Effector memory CD8-positive, alpha-beta T cell (primary cell): Measurements from ENCODE around the gene DCAF8.

Experiments
- ATAC-seq: fragments of 150-1000 bp; cut with Tn5 transposase; replicated peaks from 2 replicates; pipeline ENCODE4 v1.10.0; 2021; ENCODE audit warnings: mild to moderate bottlenecking, moderate library complexity
- DNase-seq, 3 experiments: peaks; one replicate each; pipeline ENCODE4 v3.0.0; 2021
- H3K27ac Mint-ChIP-seq, 2 donors: one replicate each; pipeline ENCODE4 v1.8.0; 2022; ENCODE audit warnings: mild to moderate bottlenecking in 2 of 2, mixed read lengths in 2 of 2, moderate library complexity in 2 of 2
- H3K27me3 Mint-ChIP-seq, 2 donors: one replicate each; pipeline ENCODE4 v1.8.0; 2022; ENCODE audit warnings: mixed read lengths in 2 of 2
- H3K36me3 Mint-ChIP-seq: one replicate; pipeline ENCODE4 v1.8.0; 2022; ENCODE audit warnings: mild to moderate bottlenecking, moderate library complexity, mixed read lengths; ENCODE audit not compliant: insufficient read depth
- H3K4me1 Mint-ChIP-seq, 2 donors: one replicate each; pipeline ENCODE4 v1.8.0; 2022; ENCODE audit warnings: low read depth in 2 of 2, mixed read lengths in 2 of 2
- H3K4me3 Mint-ChIP-seq, 2 donors: one replicate each; pipeline ENCODE4 v1.8.0; 2022; ENCODE audit warnings: mild to moderate bottlenecking in 2 of 2, mixed read lengths in 2 of 2, moderate library complexity in 2 of 2
- H3K9me3 Mint-ChIP-seq, 2 donors: one replicate each; pipeline ENCODE4 v1.8.0; 2022; ENCODE audit warnings: mixed read lengths in 2 of 2

The DCAF8 gene

GRCh38 chr1:160178731-160179130, 83.6 kb downstream of the DCAF8 start:
- H3K4me1 Mint-ChIP-seq, result no peaks in the 10 kb centered on the region
- no peak overlapping the region for H3K27ac Mint-ChIP-seq
- no peak for ATAC-seq
- H3K27me3 Mint-ChIP-seq, result peaks cover 25 to 45% of the 10 kb centered on the region in 2 donors
- H3K9me3 Mint-ChIP-seq, result no peaks in the 10 kb centered on the region
- no peak overlapping the region for H3K4me3 Mint-ChIP-seq
- no peak for DNase-seq
- no peaks in the 10 kb centered on the region for H3K36me3 Mint-ChIP-seq

- H3K4me1 Mint-ChIP-seq, result no peaks in the 10 kb centered on the region
- DNase-seq (no peak), ATAC-seq (no peak)
- no peak overlapping the region for H3K4me3 Mint-ChIP-seq
- no peaks in the 10 kb centered on the region for H3K9me3 Mint-ChIP-seq
- H3K27ac Mint-ChIP-seq, result no peak overlapping the region
- H3K27me3 Mint-ChIP-seq, result peaks cover 35 to 49% of the 10 kb centered on the region in 2 donors
- no peaks in the 10 kb centered on the region for H3K36me3 Mint-ChIP-seq
These were observed 84.7 kb downstream of the DCAF8 start for GRCh38 chr1:160177667-160178066.

- DNase-seq (no peak), ATAC-seq (no peak)
- no peak overlapping the region for H3K4me3 Mint-ChIP-seq
- no peak overlapping the region for H3K27ac Mint-ChIP-seq
- no peaks in the 10 kb centered on the region for H3K36me3 Mint-ChIP-seq
- H3K9me3 Mint-ChIP-seq, result no peaks in the 10 kb centered on the region
- no peaks in the 10 kb centered on the region for H3K4me1 Mint-ChIP-seq
- H3K27me3 Mint-ChIP-seq, result peaks cover 40 to 51% of the 10 kb centered on the region in 2 donors
These were observed 85.1 kb downstream of the DCAF8 start for GRCh38 chr1:160177231-160177630.

GRCh38 chr1:160171980-160172379, 90.4 kb downstream of the DCAF8 start:
- Mint-ChIP-seq H3K36me3 (no peaks in the 10 kb centered on the region), H3K4me1 (peaks cover 7% of the 10 kb centered on the region in 2 donors), H3K27me3 (peaks cover 41 to 57% of the 10 kb centered on the region in 2 donors)

GRCh38 chr1:160171354-160171753, 91.0 kb downstream of the DCAF8 start:
- ATAC-seq, result no peak
- H3K27ac Mint-ChIP-seq, result no peak overlapping the region
- no peaks in the 10 kb centered on the region for H3K36me3 Mint-ChIP-seq
- no peak overlapping the region for H3K4me3 Mint-ChIP-seq
- peaks cover 46 to 63% of the 10 kb centered on the region in 2 donors for H3K27me3 Mint-ChIP-seq
- DNase-seq, result no peak
- no peaks in the 10 kb centered on the region for H3K9me3 Mint-ChIP-seq
- peaks cover 7% of the 10 kb centered on the region in 2 donors for H3K4me1 Mint-ChIP-seq

More at GRCh38 chr1:160171980-160172379, 90.4 kb downstream of the DCAF8 start:
- H3K9me3 Mint-ChIP-seq, result no peaks in the 10 kb centered on the region
- no peak overlapping the region for H3K4me3 Mint-ChIP-seq
- no peak for ATAC-seq
- DNase-seq, result no peak
- no peak overlapping the region for H3K27ac Mint-ChIP-seq

- DNase-seq (no peak), ATAC-seq (peak; percentile 19)
- peaks cover 7% of the 10 kb centered on the region in 2 donors for H3K4me1 Mint-ChIP-seq
- no peak overlapping the region for H3K4me3 Mint-ChIP-seq
- H3K27me3 Mint-ChIP-seq, result peaks cover 51 to 72% of the 10 kb centered on the region in 2 donors
- H3K9me3 Mint-ChIP-seq, result no peaks in the 10 kb centered on the region
- H3K27ac Mint-ChIP-seq, result no peak overlapping the region
- no peaks in the 10 kb centered on the region for H3K36me3 Mint-ChIP-seq
These were observed 92.6 kb downstream of the DCAF8 start for GRCh38 chr1:160169553-160170399.

GRCh38 chr1:160168609-160169369, 93.6 kb downstream of the DCAF8 start:
- peaks cover 7% of the 10 kb centered on the region in 2 donors for H3K4me1 Mint-ChIP-seq
- no peaks in the 10 kb centered on the region for H3K36me3 Mint-ChIP-seq
- ATAC-seq (no peak), DNase-seq (no peak)
- no peaks in the 10 kb centered on the region for H3K9me3 Mint-ChIP-seq
- H3K4me3 Mint-ChIP-seq, result no peak overlapping the region
- no peak overlapping the region for H3K27ac Mint-ChIP-seq
- H3K27me3 Mint-ChIP-seq, result peaks cover 48 to 72% of the 10 kb centered on the region in 2 donors

- no peak overlapping the region for H3K4me3 Mint-ChIP-seq
These were observed 94.3 kb downstream of the DCAF8 start for GRCh38 chr1:160168016-160168415.

GRCh38 chr1:160167580-160167979, 94.8 kb downstream of the DCAF8 start:
- ATAC-seq (no peak), DNase-seq (no peak)
- Mint-ChIP-seq H3K36me3 (no peaks in the 10 kb centered on the region), H3K27ac (no peak overlapping the region), H3K4me3 (no peak overlapping the region), H3K9me3 (no peaks in the 10 kb centered on the region), H3K4me1 (peaks cover 7% of the 10 kb centered on the region in 2 donors), H3K27me3 (peaks cover 35 to 69% of the 10 kb centered on the region in 2 donors)

More at GRCh38 chr1:160168016-160168415, 94.3 kb downstream of the DCAF8 start:
- DNase-seq, result no peak
- Mint-ChIP-seq H3K27ac (no peak overlapping the region), H3K4me1 (peaks cover 7% of the 10 kb centered on the region in 2 donors), H3K27me3 (peaks cover 40 to 72% of the 10 kb centered on the region in 2 donors), H3K9me3 (no peaks in the 10 kb centered on the region), H3K36me3 (no peaks in the 10 kb centered on the region)
- no peak for ATAC-seq

- H3K36me3 Mint-ChIP-seq, result no peaks in the 10 kb centered on the region
- no peak overlapping the region for H3K4me3 Mint-ChIP-seq
- no peak overlapping the region for H3K27ac Mint-ChIP-seq
- H3K9me3 Mint-ChIP-seq, result no peaks in the 10 kb centered on the region
- ATAC-seq, result no peak
- H3K4me1 Mint-ChIP-seq, result peaks cover 7% of the 10 kb centered on the region in 2 donors
- H3K27me3 Mint-ChIP-seq, result peaks cover 30 to 64% of the 10 kb centered on the region in 2 donors
- no peak for DNase-seq
These were observed 95.3 kb downstream of the DCAF8 start for GRCh38 chr1:160167056-160167455.

- peaks cover 24 to 61% of the 10 kb centered on the region in 2 donors for H3K27me3 Mint-ChIP-seq
- peaks cover 7% of the 10 kb centered on the region in 2 donors for H3K4me1 Mint-ChIP-seq
- no peak for DNase-seq
- H3K27ac Mint-ChIP-seq, result no peak overlapping the region
- no peak for ATAC-seq
- no peaks in the 10 kb centered on the region for H3K9me3 Mint-ChIP-seq
- H3K36me3 Mint-ChIP-seq, result no peaks in the 10 kb centered on the region
- H3K4me3 Mint-ChIP-seq, result no peak overlapping the region
These were observed 96.0 kb downstream of the DCAF8 start for GRCh38 chr1:160166166-160166868.
